Measurements from ENCODE around the gene ABCB11. TPM values are rescaled to one million over a fixed set of nuclear protein-coding genes. Genes with fewer than 3 reads are reported as not detected.

Gene ABCB11
- total and polyA plus RNA-seq, 10 of the 15 experiments (the other 5 are each of a cell fraction or from before 2014, with no cell fraction given) = not detected

GRCh38 chr2:168901003-168901402, 130.1 kb downstream of the ABCB11 start, which contains the start of gene G6PC2:
Gene G6PC2, plus strand, starts transcription at chr2:168901291. Its CDS starts 41 bp downstream, at chr2:168901332.
- Histone ChIP-seq H4K20me1 (ENCODE audit: control insufficient read depth, insufficient read depth) (no peaks in the 10 kb centered on the region), H3K4me3 (no peak within 1 kb of the TSS), H3K4me1 (ENCODE audit: control insufficient read depth, insufficient read depth, low read length) (no peaks in the 10 kb centered on the region), H3K79me2 (ENCODE audit: control insufficient read depth, insufficient read depth, low read length) (no peaks in the 10 kb centered on the region), H3K36me3 (ENCODE audit: control insufficient read depth in 2 of 2, insufficient read depth in 2 of 2, low read length in 1 of 2) (no peaks in the 10 kb centered on the region), H3K9me3 (replicated peaks; ENCODE audit: control insufficient read depth, insufficient read depth, low read length) (no peaks in the 10 kb centered on the region), H2AFZ (ENCODE audit: control insufficient read depth, low read depth, low read length) (no peak within 1 kb of the TSS), H3K4me2 (ENCODE audit: control insufficient read depth, insufficient read depth) (no peak within 1 kb of the TSS), H3K9ac (ENCODE audit: control insufficient read depth, insufficient read depth, low read length) (no peak within 1 kb of the TSS), H3K27me3 (replicated peaks in 1 of 2; ENCODE audit: control insufficient read depth in 2 of 2, insufficient read depth in 2 of 2, low read length in 1 of 2) (no peaks in the 10 kb centered on the region; a peak in 1 of 4 replicates), H3K27ac (ENCODE audit: control insufficient read depth, insufficient read depth) (no peak within 1 kb of the TSS)
- ATAC-seq (no peak), FAIRE-seq (no peak), DNase-seq (ENCODE audit: low read depth, low spot score) (no peak)
- RAD21 ChIA-PET (ENCODE audit: unreplicated experiment) = no interaction called here
- SMC1A ChIA-PET (ENCODE audit: uncharacterized antibody, unreplicated experiment) = no interaction called here
- CTCF ChIA-PET = no interaction called here
- POLR2A ChIA-PET = no interaction called here
- 24% methylated on average over 5 of the region's 5 CpGs for WGBS (ENCODE audit: insufficient coverage, insufficient replicate concordance, low lambda C conversion rate, missing lambda C conversion rate)
- TF ChIP-seq IRF5 (IDR thresholded peaks at IDR 0.05; ENCODE audit: borderline replicate concordance) (no peak), STAT1 (conservative IDR thresholded peaks at IDR 0.05) (no peak), PAX5 (IDR thresholded peaks at IDR 0.05; ENCODE audit: borderline replicate concordance, low read depth, low read length) (no peak), JUNB (IDR thresholded peaks at IDR 0.05) (no peak), ZBTB11 (CRISPR knock-in tag; IDR thresholded peaks at IDR 0.05) (no peak), KAT2A (conservative IDR thresholded peaks at IDR 0.05; ENCODE audit: control insufficient read depth, low read depth, low read length) (no peak), TBL1XR1 (IDR thresholded peaks at IDR 0.05; ENCODE audit: low read depth, low read length) (no peak)
- in situ Hi-C loops (cut with MboI) = no loop called here
- BruUV-seq (replicated peaks) = no TSS peak
- intact Hi-C loops (cut with micrococcal nuclease; ENCODE audit: unreplicated experiment) = no loop called here

Data from GM12878 (cell line).